ENCODE measurements around the gene CFAP221.

DNA sequence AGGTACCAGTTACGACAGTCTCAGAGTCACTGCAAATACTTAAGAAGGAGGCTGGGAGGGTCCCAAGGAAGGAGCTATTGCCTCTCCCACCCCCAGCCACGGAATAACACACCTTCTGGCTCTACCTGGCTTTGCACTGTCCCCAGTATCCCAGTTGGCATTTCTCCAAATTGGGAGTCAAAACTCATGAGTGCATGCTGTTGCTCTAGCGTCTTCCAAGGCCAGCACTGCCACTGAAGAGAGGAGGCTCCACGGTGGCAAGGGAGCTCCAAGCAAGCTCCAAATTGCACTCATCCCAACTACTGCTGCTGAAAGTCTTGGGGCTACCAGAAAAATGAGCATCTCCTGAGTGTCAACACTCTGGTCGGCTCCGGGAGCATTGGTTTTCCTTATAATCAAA lies 21.6 kb upstream of the CFAP221 start:
- TF ChIP-seq, protein P1, sequence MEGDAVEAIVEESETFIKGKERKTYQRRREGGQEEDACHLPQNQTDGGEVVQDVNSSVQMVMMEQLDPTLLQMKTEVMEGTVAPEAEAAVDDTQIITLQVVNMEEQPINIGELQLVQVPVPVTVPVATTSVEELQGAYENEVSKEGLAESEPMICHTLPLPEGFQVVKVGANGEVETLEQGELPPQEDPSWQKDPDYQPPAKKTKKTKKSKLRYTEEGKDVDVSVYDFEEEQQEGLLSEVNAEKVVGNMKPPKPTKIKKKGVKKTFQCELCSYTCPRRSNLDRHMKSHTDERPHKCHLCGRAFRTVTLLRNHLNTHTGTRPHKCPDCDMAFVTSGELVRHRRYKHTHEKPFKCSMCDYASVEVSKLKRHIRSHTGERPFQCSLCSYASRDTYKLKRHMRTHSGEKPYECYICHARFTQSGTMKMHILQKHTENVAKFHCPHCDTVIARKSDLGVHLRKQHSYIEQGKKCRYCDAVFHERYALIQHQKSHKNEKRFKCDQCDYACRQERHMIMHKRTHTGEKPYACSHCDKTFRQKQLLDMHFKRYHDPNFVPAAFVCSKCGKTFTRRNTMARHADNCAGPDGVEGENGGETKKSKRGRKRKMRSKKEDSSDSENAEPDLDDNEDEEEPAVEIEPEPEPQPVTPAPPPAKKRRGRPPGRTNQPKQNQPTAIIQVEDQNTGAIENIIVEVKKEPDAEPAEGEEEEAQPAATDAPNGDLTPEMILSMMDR (IDR thresholded peaks at IDR 0.05; ENCODE audit: extremely low read depth in 1 of 2, insufficient read depth in 1 of 2, low read depth in 1 of 2, low read length in 2 of 2) = no peak
- no peak for TF ChIP-seq POLR2A (IDR thresholded peaks at IDR 0.05; ENCODE audit: low read depth, low read length)
- TF ChIP-seq GATA2 (IDR thresholded peaks at IDR 0.05; ENCODE audit: insufficient read depth, insufficient read length, low read depth, low read length) = no peak
- TF ChIP-seq POLR2AphosphoS5 (IDR thresholded peaks at IDR 0.05; ENCODE audit: insufficient read depth, low read depth, low read length) = no peak
- TF ChIP-seq EZH2 (IDR thresholded peaks at IDR 0.05; ENCODE audit: borderline replicate concordance, low read depth, low read length, severe bottlenecking) = no peak
- no peak for TF ChIP-seq FOS (IDR thresholded peaks at IDR 0.05; ENCODE audit: borderline replicate concordance, insufficient read depth, low read length)
- no peak for TF ChIP-seq JUN (IDR thresholded peaks at IDR 0.05; ENCODE audit: borderline replicate concordance, insufficient read depth, insufficient read length, low read depth)
- TF ChIP-seq, protein P2, sequence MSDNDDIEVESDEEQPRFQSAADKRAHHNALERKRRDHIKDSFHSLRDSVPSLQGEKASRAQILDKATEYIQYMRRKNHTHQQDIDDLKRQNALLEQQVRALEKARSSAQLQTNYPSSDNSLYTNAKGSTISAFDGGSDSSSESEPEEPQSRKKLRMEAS (IDR thresholded peaks at IDR 0.05; ENCODE audit: insufficient read depth, insufficient read length) = no peak
- TF ChIP-seq MYC (IDR thresholded peaks at IDR 0.05; ENCODE audit: low read depth, low read length) = no peak

Measured in endothelial cell of umbilical vein (primary cell).